Activated naive CD8-positive, alpha-beta T cell (primary cell): ENCODE measurements around the gene CXCR4.
A peak's percentile ranks its signal among the peaks of the same experiment; 100 is the strongest.

ENCODE experiments used
- H3K27ac Mint-ChIP-seq: one replicate; pipeline ENCODE4 v1.8.0; 2021; ENCODE audit warnings: mixed read lengths
- H3K27me3 Mint-ChIP-seq: one replicate; pipeline ENCODE4 v1.8.0; 2021; ENCODE audit warnings: mixed read lengths
- H3K36me3 Mint-ChIP-seq: one replicate; pipeline ENCODE4 v1.8.0; 2021; ENCODE audit warnings: mixed read lengths
- H3K4me1 Mint-ChIP-seq: one replicate; pipeline ENCODE4 v1.8.0; 2021; ENCODE audit warnings: low read depth, mixed read lengths
- H3K4me3 Mint-ChIP-seq: one replicate; pipeline ENCODE4 v1.8.0; 2021; ENCODE audit warnings: mild to moderate bottlenecking, mixed read lengths
- H3K9me3 Mint-ChIP-seq: one replicate; pipeline ENCODE4 v1.8.0; 2021; ENCODE audit warnings: low read depth, mixed read lengths

Gene CXCR4

DNA sequence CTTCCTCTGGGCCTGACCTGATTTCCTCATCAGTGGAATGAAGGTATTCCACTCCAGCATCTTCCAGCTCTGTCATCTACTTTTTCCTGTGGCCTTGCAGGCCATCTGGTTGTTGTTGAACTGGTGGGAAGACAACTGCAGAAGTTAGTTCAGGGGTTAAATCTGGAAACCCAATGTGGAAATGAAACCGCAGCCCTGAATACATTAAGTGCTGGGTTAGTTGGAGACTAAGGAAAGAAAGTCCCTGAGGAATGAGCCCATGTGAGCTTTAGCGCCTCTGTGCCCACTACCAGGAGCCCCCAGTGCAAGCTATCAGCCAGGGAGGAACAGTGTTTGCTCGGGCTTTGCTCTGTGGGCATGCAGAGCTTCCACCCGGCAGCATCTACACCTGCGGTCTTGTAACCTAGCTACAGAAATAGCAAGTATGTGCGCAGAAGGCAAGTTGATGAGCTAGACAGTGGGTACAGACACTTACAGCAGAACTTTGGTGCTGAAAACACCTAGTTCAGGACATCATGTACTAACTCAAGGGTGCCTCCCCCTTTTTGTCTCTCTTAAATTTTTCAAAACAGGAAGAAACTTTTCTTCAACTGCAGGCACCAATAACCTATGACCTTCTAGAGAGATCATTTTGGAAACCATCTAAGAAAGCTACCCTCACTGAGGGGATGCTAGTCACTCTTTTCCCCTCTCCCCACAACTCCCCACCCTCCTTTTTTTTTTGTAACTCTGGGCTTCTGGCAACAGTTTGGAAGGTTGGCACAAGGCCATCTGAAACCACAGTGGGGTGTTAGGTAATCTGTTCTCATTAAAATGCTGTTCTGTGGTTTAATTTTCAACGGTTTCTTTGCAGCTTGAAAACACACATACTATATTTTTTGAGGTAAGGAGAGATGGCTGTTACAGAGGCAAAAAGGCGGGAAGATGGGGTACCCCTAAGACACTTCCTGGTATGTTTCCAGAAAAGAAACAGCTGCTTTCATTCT is 18.3 kb upstream of the CXCR4 start:
- H3K27ac Mint-ChIP-seq: peak overlapping the region; percentile 88
- no peaks in the 10 kb centered on the region for H3K36me3 Mint-ChIP-seq
- no peaks in the 10 kb centered on the region for H3K27me3 Mint-ChIP-seq
- peaks cover 97% of the 10 kb centered on the region for H3K4me1 Mint-ChIP-seq
- peak overlapping the region; percentile 38 for H3K4me3 Mint-ChIP-seq
- H3K9me3 Mint-ChIP-seq: no peaks in the 10 kb centered on the region

DNA sequence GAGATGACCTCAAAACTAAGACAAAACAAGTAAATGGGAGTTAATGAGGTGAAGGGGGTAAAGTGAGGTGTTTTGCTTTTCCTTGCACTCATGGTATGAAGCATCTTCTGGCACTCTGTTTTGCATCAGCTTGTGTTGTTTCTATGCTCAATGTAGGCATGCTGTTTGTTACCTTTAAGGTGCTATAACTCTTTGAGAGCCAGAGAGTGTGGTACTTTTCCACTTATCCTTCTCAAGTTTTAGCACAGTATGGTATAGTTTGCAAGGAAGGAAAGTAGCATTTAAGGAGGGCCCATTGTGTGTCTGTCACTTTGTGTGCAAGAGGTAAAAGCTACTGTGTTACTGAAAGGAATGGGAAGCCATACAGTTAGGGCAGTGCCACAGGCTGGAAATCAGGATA is 17.5 kb upstream of the CXCR4 start:
- Mint-ChIP-seq H3K27me3 (no peaks in the 10 kb centered on the region), H3K27ac (peak overlapping the region; percentile 88), H3K4me1 (peaks cover 97% of the 10 kb centered on the region), H3K36me3 (no peaks in the 10 kb centered on the region), H3K4me3 (peak overlapping the region; percentile 38), H3K9me3 (no peaks in the 10 kb centered on the region)

DNA sequence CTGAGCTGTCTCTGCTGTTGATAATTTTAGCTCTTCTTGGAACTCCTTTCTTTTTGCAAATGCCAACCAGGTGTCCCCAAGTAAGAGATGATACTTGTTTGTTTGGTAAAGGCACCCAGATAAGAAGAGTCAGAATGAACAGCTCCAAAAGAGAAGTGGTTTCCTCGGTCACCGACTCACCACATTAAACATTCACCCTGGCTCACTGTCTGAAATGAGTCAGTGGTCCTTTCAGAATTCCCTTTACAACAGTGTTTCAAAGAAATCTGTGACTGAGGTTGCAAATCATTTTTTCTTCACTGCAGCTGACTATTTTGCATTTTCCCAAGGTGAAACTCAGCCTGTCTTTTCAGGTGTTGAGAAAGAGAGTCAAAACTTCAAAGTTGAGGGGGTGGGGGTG is 16.2 kb upstream of the CXCR4 start:
- H3K27ac Mint-ChIP-seq: peak overlapping the region; percentile 90
- H3K27me3 Mint-ChIP-seq: no peaks in the 10 kb centered on the region
- H3K4me1 Mint-ChIP-seq: peaks cover 97% of the 10 kb centered on the region
- no peaks in the 10 kb centered on the region for H3K36me3 Mint-ChIP-seq
- H3K9me3 Mint-ChIP-seq: no peaks in the 10 kb centered on the region
- H3K4me3 Mint-ChIP-seq: peak overlapping the region; percentile 86

DNA sequence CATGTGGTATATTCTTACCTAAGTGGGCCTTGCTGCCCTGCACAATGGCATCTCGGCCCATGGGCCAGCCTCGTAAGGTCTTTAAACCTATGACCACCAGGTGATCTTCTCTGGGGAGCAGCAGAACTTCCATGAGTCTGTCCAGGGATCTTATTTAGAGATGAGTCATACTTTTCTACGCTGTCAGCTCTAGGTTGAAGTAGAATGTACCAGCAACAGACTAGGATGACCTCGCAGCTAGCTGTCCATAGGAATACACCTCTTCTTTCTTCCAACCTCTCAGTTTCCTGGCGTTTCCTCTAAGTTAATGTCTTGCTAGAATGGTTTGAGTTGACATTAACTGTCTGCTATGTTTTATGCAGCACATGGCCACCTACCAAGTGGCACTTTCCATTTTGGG is 15.6 kb upstream of the CXCR4 start:
- peak overlapping the region; percentile 86 for H3K4me3 Mint-ChIP-seq
- peaks cover 97% of the 10 kb centered on the region for H3K4me1 Mint-ChIP-seq

DNA sequence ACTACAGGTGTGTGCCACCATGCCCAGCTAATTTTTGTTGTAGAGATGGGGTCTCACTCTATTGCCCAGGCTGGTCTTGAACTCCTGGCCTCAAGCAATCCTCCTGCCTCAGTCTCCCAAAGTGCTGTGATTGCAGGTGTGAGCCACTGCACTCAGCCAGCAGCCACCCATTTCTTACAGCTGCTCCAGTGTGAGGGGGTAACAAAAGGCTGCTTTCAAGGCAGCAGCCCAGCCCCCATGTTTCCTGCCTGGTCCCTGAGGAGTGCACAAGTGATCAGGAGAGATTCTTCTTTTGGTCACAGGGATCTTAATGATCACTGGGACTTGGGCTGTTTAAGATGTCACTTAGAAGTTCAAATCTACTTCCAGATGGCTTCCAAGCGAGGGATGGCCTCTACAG is 15.2 kb upstream of the CXCR4 start:
- H3K4me1 Mint-ChIP-seq: peaks cover 96% of the 10 kb centered on the region
- no peaks in the 10 kb centered on the region for H3K36me3 Mint-ChIP-seq
- H3K4me3 Mint-ChIP-seq: peak overlapping the region; percentile 86
- H3K9me3 Mint-ChIP-seq: no peaks in the 10 kb centered on the region
- H3K27ac Mint-ChIP-seq: peak overlapping the region; percentile 90
- no peaks in the 10 kb centered on the region for H3K27me3 Mint-ChIP-seq

More for the DNA sequence above, 15.6 kb upstream of the CXCR4 start:
- Mint-ChIP-seq H3K27ac (peak overlapping the region; percentile 90), H3K36me3 (no peaks in the 10 kb centered on the region), H3K27me3 (no peaks in the 10 kb centered on the region), H3K9me3 (no peaks in the 10 kb centered on the region)

DNA sequence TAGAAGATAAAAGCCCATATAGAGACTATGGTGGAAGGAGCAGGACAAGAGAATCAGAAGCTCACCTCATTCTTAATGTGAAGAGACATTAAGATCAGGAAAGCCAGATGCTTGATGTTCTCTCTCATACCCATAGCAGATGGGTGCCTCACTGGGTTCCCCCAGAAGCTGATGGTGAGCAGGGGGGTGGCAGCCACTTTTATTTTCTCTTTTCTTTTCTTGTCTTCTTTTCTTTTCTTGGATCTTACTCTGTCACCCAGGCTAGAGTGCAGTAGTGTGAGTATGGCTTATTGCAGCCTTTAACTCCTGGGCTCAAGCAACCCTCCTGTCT is 14.8 kb upstream of the CXCR4 start:
- no peaks in the 10 kb centered on the region for H3K27me3 Mint-ChIP-seq
- H3K36me3 Mint-ChIP-seq: no peaks in the 10 kb centered on the region
- H3K4me3 Mint-ChIP-seq: peak overlapping the region; percentile 86
- H3K4me1 Mint-ChIP-seq: peaks cover 96% of the 10 kb centered on the region
- no peaks in the 10 kb centered on the region for H3K9me3 Mint-ChIP-seq
- peak overlapping the region; percentile 90 for H3K27ac Mint-ChIP-seq

- H3K27ac Mint-ChIP-seq: peak overlapping the region; percentile 90
- H3K4me3 Mint-ChIP-seq: peak overlapping the region; percentile 86
- H3K36me3 Mint-ChIP-seq: no peaks in the 10 kb centered on the region
- H3K27me3 Mint-ChIP-seq: no peaks in the 10 kb centered on the region
- H3K4me1 Mint-ChIP-seq: peaks cover 96% of the 10 kb centered on the region
- H3K9me3 Mint-ChIP-seq: no peaks in the 10 kb centered on the region
Observed at GRCh38 chr2:136131961-136132824, 14.2 kb upstream of the CXCR4 start.

- Mint-ChIP-seq H3K4me3 (peak overlapping the region; percentile 86), H3K9me3 (no peaks in the 10 kb centered on the region), H3K27me3 (no peaks in the 10 kb centered on the region), H3K4me1 (peaks cover 96% of the 10 kb centered on the region), H3K36me3 (no peaks in the 10 kb centered on the region), H3K27ac (peak overlapping the region; percentile 90)
Observed at GRCh38 chr2:136131484-136131960, 13.6 kb upstream of the CXCR4 start.

DNA sequence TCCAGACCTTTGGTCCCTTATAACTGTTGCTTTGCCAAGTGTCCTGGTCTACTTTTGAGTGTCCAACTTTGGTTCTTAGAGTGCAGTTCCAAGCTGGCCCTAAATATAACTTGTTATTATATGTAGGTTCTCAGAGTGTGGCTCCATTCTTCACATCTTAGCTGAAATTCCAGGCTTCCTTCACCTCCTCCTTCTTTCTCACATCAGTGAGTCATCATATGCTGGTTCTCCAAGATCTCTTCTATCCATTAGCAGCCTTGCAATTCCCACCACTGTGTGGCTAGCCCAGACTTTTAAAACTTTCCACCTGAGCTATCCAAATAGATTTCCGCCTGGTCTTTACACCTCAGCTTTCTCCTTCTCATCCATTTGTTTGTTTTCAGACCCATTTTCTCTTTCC is 12.6 kb upstream of the CXCR4 start:
- no peaks in the 10 kb centered on the region for H3K9me3 Mint-ChIP-seq
- H3K4me1 Mint-ChIP-seq: peaks cover 96% of the 10 kb centered on the region
- H3K27me3 Mint-ChIP-seq: no peaks in the 10 kb centered on the region
- H3K4me3 Mint-ChIP-seq: peak overlapping the region; percentile 40
- H3K36me3 Mint-ChIP-seq: no peaks in the 10 kb centered on the region
- H3K27ac Mint-ChIP-seq: peak overlapping the region; percentile 90

GRCh38 chr2:136130045-136130444 is 12.1 kb upstream of the CXCR4 start:
- H3K36me3 Mint-ChIP-seq: no peaks in the 10 kb centered on the region
- peak overlapping the region; percentile 97 for H3K27ac Mint-ChIP-seq
- H3K4me3 Mint-ChIP-seq: peak overlapping the region; percentile 78
- peaks cover 96% of the 10 kb centered on the region for H3K4me1 Mint-ChIP-seq
- H3K27me3 Mint-ChIP-seq: no peaks in the 10 kb centered on the region
- no peaks in the 10 kb centered on the region for H3K9me3 Mint-ChIP-seq

GRCh38 chr2:136129601-136130000 is 11.7 kb upstream of the CXCR4 start:
- no peaks in the 10 kb centered on the region for H3K9me3 Mint-ChIP-seq
- H3K27ac Mint-ChIP-seq: peak overlapping the region; percentile 97
- peaks cover 96% of the 10 kb centered on the region for H3K4me1 Mint-ChIP-seq
- H3K4me3 Mint-ChIP-seq: peak overlapping the region; percentile 78
- H3K27me3 Mint-ChIP-seq: no peaks in the 10 kb centered on the region
- H3K36me3 Mint-ChIP-seq: no peaks in the 10 kb centered on the region

GRCh38 chr2:136128905-136129304 is 11.0 kb upstream of the CXCR4 start:
- peak overlapping the region; percentile 97 for H3K27ac Mint-ChIP-seq
- H3K4me3 Mint-ChIP-seq: peak overlapping the region; percentile 78
- H3K27me3 Mint-ChIP-seq: no peaks in the 10 kb centered on the region
- H3K9me3 Mint-ChIP-seq: no peaks in the 10 kb centered on the region
- H3K36me3 Mint-ChIP-seq: no peaks in the 10 kb centered on the region
- H3K4me1 Mint-ChIP-seq: peaks cover 97% of the 10 kb centered on the region

- peak overlapping the region; percentile 78 for H3K4me3 Mint-ChIP-seq
- no peaks in the 10 kb centered on the region for H3K9me3 Mint-ChIP-seq
- H3K36me3 Mint-ChIP-seq: no peaks in the 10 kb centered on the region
- no peaks in the 10 kb centered on the region for H3K27me3 Mint-ChIP-seq
- peaks cover 97% of the 10 kb centered on the region for H3K4me1 Mint-ChIP-seq
- H3K27ac Mint-ChIP-seq: peak overlapping the region; percentile 97
Observed at GRCh38 chr2:136128366-136128765, 10.4 kb upstream of the CXCR4 start.

GRCh38 chr2:136127356-136127755 is 9.4 kb upstream of the CXCR4 start:
- H3K36me3 Mint-ChIP-seq: no peaks in the 10 kb centered on the region
- H3K27ac Mint-ChIP-seq: peak overlapping the region; percentile 76
- peaks cover 95% of the 10 kb centered on the region for H3K4me1 Mint-ChIP-seq
- no peaks in the 10 kb centered on the region for H3K27me3 Mint-ChIP-seq
- no peaks in the 10 kb centered on the region for H3K9me3 Mint-ChIP-seq
- peak overlapping the region; percentile 56 for H3K4me3 Mint-ChIP-seq

DNA sequence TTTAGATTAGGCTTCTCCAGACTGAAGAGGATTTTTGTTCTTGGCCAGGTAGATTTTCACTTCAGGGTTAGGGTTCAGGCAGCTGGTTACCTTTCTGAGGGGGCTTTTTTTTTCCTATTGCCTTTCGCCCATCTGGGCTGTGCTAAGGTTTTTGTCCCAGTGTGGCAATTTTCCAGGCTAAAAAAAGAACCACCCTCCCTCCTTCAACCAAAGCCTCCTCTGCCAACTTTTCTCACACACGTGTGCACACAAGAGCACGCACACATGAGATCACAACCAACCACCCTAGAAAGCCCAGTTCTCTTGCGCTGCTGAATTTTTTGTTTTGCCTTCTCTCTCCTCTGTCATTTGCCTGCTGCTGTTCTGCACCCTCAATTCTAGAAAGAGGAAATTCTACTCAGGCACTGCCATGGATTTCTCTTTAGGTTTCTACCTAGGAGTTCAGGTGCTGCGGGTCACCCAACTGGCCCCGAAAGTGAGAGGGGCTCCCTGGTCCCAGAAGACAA is 8.5 kb upstream of the CXCR4 start:
- H3K4me1 Mint-ChIP-seq: peaks cover 95% of the 10 kb centered on the region
- H3K27ac Mint-ChIP-seq: peak overlapping the region; percentile 76
- no peaks in the 10 kb centered on the region for H3K9me3 Mint-ChIP-seq
- peak overlapping the region; percentile 56 for H3K4me3 Mint-ChIP-seq
- H3K36me3 Mint-ChIP-seq: no peaks in the 10 kb centered on the region
- H3K27me3 Mint-ChIP-seq: no peaks in the 10 kb centered on the region
